GM18868 (cell line): ENCODE results near the gene CEP55.

ENCODE experiments used
- ATAC-seq: cut with Tn5 transposase; IDR thresholded peaks from one replicate; pipeline ENCODE4 v1.9.1; 2021; ENCODE audit warnings: mild to moderate bottlenecking, moderate library complexity; ENCODE audit not compliant: unreplicated experiment

Gene CEP55

DNA sequence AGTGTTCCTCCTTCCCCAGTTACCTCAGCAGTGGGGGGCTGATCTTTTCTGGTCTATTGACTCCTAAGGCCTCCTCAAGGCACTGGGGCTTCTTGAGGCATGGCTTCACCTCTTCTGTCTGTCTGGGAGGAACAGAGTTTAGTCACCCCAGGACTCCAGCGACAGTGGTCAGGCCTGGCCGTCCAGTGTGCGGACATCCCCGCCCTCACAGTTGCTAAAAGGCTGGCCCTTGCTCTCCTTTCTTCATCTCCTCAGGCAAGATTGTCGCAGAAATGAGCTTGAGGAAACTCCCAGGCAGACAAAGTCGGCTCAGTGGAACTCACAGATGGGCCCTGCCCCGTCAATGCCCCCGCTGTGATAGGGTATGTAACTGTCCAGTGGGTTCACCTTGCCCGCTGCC, 63.1 kb downstream of the CEP55 start:
- ATAC-seq, result no peak

DNA sequence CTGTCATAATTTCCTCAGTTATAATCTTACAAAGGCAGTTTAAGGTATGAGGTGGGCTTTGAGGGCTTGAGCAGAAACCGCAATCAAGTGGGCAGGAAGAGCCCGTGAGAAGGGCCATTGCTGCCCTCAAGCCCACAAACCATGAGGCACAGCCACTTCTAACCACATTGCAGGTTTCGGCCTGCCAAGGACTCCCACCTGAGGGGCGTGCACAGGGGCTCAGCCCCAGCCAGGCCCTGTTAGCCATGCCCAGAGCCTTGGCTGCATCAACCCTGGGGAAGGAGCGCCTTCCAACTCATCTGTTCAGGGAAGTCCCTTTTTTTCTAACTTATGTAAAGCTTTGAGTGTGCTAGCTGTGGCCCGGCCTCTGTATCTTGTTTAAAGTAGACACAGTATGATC, 64.1 kb downstream of the CEP55 start:
- ATAC-seq, result no peak

DNA sequence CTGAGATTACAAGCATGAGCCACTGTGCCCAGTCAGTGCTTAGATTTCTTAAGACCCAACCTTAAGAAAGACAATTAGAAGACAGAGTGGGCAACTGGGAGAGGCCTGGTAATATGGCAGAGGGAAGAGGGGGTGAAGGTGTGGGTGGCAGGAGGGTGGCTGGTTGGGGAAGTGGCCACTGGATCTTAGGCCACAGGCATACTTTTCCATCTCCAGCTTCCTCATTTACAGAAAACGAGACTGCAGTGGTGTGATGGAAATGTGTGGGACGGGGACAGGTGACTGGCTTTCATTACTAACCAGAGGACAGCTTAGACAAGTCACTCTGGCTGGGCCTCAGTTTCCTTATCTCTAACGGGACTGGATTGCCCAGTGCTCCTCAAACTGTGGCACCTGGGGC, 69.0 kb downstream of the CEP55 start:
- ATAC-seq, result no peak

DNA sequence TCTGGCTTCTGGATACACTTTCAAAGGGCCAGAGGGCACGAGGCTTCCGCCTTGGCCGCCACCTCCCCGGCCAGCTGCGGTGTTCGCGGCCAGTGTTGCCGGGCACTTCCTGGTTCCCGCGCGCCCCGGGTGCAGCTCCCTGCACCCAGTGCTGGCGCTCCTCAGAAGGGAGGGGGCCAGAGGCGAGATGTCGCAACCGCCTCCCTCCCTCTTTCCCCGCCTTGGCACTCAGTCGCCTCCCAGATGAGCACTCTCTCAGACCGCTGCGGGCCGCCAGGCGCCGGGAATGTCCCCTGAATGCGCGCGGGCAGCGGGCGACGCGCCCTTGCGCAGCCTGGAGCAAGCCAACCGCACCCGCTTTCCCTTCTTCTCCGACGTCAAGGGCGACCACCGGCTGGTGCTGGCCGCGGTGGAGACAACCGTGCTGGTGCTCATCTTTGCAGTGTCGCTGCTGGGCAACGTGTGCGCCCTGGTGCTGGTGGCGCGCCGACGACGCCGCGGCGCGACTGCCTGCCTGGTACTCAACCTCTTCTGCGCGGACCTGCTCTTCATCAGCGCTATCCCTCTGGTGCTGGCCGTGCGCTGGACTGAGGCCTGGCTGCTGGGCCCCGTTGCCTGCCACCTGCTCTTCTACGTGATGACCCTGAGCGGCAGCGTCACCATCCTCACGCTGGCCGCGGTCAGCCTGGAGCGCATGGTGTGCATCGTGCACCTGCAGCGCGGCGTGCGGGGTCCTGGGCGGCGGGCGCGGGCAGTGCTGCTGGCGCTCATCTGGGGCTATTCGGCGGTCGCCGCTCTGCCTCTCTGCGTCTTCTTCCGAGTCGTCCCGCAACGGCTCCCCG, 70.2 kb downstream of the CEP55 start, which contains the start of gene FFAR4:
Gene FFAR4, plus strand, starts transcription at position 231 of the 842 bp plus-strand sequence. Its CDS starts 56 bp downstream, at position 287.
- ATAC-seq, result no peak

DNA sequence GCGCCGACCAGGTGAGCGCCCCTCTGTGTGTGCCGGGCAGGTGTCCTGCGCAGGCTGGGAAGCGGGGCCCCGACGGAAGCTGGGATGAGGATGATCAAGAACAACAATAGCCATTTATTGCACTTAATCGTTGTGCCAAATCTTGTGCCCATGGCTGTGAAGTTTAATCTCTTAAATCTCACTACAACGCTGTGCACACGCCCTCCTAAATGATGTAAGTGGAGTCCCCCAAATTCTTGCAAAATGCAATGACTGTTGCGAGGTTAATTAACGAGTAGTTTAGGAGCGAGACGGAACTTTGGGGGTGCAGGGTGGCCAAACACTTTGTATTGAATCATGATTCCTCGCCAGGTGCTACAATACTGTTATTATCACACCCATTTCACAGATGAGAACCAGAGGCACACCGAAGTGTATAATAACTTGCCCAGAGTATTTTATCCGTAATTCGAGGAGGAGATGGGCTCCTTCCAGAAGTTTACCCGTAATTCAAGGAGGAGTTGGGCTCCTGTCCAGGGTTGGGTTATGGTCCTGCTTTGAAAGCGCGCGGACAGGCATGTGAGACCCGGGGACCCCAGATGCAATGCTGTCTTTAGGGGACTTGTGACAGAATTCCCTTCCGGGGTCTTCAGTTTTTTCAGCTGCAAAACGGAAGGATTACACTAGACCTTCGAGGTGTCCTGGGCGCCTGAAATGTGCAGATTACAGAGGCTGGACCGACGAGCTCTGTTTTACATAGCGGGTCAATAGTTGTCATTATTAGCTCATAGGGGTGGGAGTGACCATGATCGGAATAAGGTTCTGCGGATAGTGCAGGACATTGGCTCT, 71.1 kb downstream of the CEP55 start:
- ATAC-seq, result no peak

DNA sequence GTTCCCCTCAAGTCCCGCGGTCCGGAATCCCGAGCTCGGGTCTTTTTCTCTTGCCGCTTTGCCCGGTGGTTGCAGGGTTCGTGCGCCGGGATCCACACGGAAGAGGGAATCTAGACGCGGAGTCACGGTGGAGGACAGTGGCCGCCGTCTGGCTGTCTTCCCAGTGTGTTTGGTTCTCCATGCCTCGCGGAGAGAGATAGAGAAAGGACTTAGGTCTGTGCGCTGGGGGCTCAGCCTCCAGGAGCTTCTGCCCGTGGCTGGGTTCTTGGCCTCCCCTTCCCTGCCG, 71.6 kb downstream of the CEP55 start:
- ATAC-seq, result no peak

DNA sequence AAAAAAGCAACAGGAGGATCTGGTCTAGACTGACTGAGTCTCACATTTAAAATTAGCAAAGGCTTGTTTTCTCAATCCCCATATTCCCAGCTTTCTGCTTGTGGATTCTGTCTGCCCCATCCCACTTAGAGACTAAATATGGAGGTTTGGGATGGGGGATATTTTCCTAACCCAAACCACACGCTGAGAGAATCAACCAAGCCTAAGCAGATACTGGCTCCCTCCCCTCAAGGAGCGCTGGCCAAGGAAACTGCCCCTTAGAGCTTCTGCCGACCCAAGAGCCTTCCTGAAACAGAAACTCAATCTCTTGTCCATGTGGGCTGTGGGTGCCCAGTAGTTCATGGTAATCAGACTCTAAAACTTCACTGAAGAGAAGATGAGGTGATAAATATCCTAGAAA, 74.0 kb downstream of the CEP55 start:
- no peak for ATAC-seq

DNA sequence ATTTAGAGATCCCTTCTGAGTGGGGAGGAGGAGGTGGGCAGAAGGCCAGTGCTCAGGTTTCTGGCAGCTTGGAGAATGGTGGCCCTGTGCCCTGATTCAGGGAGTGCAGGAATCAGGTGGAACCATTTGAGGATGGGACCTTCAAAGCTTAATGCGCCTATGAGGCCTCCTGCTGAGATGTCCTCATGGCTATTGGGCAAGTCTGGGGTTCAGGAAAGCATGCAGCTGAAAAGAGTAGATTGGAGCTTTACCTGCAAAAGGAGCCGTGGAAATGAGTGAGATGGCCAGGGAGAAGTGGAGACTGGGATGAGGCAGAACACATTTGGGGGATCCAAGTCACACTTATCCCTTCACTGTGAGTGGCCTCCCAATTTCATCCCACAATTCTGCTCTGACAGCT, 76.2 kb downstream of the CEP55 start:
- ATAC-seq, result no peak

DNA sequence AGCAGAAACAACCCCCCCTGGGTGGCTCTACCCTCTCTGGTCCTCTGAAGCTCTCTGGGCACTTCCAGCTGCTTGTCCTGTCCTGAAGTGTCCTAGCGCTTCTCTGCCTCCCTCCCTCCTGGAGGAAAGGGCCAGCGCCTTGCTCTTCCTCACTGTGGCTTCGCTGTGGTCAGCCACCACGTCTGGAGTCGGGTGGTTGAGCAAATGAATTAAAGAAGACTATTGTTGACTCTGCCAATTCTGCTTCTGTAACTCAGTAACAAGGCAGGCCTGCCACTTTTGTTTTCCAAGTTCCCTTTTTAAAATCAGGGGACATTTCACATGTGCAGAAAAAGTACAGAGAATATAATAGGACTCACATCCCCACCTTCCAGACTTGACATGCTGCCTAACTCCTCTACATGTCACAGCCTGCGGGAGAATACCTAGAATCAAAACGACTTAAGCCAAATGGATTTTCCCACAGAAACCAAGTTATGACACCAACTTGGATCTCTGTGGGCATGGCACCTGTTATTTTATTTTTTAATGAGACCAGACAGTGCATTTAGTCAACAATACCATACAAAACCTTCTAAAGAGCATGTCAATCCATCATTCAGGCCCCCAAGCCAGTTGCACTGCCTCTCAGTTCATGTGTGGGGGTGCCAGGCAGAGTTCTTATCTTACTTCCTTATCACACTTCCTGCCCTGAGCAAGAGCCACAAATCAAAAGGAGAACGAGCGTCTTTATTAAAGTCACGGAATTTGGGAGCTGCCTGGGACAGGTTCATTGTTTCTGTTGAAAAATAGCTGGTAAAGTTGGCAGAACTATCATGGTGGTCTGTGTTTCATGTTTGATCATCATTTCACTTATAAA, 76.9 kb downstream of the CEP55 start:
- no peak for ATAC-seq

DNA sequence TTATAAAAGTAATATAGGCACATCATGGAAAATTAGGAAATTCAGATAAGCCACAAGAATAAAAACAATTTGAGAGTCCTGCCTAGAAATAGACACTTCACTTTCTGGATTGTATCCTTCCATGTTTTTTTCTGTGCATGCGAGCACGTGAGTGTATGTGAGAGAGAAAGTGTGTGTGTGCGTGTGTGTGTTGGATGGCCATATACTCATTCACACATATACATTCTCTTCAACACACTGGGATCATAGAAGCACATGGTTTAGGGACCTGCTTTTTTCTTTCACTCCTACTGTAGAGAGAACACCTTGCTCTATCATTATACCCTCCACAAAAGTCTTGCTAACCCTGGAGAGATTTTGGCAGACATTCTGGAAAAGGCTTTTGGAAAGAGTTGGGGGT, 77.5 kb downstream of the CEP55 start:
- ATAC-seq, result no peak

DNA sequence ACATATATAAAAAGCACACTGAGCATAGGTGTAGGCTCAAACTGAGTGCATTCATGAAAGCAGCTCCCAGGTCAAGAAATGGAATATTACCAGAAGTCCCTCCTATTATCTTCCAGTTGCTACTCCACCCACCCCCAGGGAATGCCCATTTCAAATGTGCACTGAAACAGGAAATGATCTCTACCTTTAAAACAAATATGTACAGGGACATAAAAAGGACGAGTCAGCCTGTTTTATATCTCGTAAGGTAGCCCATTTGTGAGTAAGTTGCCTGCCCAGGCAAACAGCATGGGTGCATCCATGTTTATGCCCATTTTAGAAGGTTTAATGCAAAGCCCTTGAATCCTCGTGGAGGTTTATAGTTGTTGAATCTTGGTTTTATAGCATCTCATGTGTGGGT, 80.5 kb downstream of the CEP55 start:
- no peak for ATAC-seq

DNA sequence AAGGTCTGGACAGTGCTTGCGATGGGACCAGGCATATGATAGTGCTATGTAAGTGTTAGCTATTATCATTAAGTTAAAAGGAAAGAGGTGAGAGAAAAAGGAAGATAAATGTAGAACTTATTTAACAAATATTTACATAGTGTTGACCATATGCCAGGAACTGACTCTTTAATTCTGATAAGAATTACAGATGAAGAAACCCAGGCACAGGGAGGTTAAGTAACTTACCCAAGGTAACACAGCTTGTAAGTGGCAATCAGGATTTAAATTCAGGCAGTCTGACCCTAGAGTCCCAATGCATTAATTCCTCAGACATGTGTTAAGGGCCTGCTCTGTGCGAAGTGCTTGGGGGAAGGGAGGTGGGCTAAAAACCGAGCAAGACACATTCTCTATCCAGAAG, 81.2 kb downstream of the CEP55 start:
- ATAC-seq, result no peak
